ENCODE results near the gene BAD.

BAD gene

DNA sequence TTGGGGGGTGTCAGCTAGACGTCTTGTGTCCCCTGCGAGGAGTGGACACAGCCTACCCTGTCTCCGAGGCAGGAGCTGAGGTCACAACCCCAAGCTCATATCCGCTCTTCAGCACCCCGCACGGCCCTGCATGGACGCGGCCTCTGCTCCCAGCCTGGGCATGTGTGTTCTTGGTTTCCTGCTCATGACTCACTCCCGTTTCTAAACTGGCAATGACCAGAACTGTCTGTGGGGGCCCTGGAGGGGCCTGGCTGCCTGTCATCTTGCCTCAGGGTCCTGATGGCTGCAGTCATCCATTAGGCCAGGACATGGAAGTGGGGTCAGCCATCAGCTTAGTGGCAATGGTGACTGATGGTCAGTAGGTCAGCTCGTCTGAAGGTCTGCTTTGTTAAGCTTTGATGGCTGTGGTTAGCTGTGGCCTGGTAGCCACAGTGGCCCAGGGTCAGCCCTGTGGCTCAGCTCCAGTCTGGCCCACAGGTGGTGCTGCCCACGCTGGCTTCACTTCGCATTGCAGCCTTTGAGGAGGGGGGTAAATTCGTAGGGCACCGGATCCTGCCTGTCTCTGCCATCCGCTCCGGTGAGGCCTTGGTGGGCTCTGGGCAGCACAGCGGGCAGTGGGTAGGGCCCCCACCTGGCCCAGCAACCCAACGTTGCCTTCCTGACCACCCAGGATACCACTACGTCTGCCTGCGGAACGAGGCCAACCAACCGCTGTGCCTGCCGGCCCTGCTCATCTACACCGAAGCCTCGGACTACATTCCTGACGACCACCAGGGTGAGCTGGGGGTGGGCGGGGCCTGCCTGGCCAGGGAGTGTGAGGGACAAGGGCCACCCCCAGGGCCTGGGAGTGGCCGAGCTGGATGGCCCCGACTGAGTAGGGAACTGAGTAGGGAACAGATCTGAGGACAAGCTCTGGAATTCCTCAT lies 21.2 kb downstream of the BAD start:
- peak; percentile 60 for DNase-seq (ENCODE audit: low read depth)
- H3K4me3 ChIP-seq (replicated peaks; ENCODE audit: low read depth, low read length), result no peak overlapping the region
- TF ChIP-seq CTCF (IDR thresholded peaks at IDR 0.05; ENCODE audit: low read length, missing control alignments), result no peak

DNA sequence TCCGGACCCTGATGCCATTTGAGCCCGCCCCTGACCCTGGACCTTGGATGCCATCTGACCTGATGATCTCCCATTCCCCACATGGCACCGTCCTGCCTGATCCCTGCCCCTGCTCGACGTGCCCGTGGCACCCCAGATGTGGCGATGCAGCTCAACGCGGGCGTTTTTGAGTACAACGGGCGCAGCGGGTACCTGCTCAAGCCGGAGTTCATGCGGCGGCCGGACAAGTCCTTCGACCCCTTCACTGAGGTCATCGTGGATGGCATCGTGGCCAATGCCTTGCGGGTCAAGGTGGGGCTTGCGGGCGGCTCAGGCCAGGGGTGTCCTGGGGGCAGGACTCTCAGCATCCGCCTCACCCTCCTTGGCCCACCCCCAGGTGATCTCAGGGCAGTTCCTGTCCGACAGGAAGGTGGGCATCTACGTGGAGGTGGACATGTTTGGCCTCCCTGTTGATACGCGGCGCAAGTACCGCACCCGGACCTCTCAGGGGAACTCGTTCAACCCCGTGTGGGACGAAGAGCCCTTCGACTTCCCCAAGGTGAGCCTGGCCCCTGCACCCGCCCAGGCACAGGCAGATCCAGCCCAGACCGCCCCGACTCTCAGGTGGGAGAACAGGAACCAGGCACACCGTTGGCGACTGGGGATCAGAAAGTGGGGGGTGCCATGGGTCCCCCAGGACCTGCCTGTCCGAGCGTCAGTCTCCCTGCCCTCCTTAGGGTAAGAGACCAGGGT lies 22.0 kb downstream of the BAD start:
- TF ChIP-seq CTCF (IDR thresholded peaks at IDR 0.05; ENCODE audit: low read length, missing control alignments), result no peak
- no peak overlapping the region for H3K4me3 ChIP-seq (replicated peaks; ENCODE audit: low read depth, low read length)
- no peak for DNase-seq (ENCODE audit: low read depth)

GRCh38 chr11:64261556-64262080 lies 22.8 kb downstream of the BAD start:
- no peak overlapping the region for H3K4me3 ChIP-seq (replicated peaks; ENCODE audit: low read depth, low read length)
- no peak for TF ChIP-seq CTCF (IDR thresholded peaks at IDR 0.05; ENCODE audit: low read length, missing control alignments)
- no peak for DNase-seq (ENCODE audit: low read depth)

DNA sequence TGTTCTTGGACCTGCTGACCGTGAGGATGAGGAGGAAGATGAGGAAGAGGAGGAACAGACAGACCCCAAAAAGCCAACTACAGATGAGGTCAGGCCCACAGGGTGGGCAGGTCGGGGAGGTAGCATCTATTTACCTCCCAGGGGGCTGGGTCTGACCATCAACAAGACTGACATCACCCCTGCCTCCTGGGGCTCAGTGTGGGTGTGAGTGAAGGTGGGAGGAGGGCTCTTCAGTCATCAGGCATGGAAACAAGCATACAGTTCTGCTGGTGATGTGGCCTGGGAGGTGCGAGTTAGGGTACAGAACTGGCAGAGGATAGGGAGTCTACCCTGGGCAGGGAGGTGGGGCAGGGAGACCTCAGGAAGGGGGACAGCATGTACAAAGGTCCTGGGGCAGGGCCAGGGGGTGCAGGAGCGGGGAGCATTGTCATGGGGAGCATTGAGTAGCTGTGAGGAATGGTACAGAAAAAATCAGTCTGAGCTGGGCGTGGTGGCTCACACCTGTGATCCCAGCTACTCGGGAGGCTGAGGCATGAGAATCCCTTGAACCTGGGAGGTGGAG lies 24.2 kb downstream of the BAD start:
- DNase-seq (ENCODE audit: low read depth), result no peak
- H3K4me3 ChIP-seq (replicated peaks; ENCODE audit: low read depth, low read length), result no peak overlapping the region
- no peak for TF ChIP-seq CTCF (IDR thresholded peaks at IDR 0.05; ENCODE audit: low read length, missing control alignments)

DNA sequence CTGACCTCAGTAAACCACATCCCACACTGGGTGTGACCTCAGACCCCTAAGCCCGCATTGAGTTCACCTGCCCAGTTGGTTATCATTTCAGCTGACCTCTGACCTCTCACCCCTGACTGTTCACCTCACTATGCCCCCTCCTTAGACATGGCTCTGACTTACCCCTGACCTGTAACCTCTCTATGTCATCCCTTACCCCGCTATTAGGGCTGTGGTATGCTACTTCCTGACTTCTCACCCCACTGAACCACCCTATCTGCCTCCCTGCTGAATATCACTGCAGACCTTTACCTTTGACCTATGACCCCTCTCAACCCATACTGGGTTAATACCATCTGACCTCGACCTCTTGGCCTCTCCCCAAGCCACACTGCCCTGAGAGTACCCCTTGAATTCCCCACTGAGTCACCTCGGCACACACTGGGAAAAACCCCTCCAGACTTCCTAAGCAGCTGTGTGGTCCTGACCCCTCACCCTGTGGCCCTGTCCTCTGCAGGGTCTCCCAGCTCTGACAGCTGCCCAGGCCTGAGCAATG lies 24.9 kb downstream of the BAD start:
- H3K4me3 ChIP-seq (replicated peaks; ENCODE audit: low read depth, low read length), result no peak overlapping the region
- no peak for DNase-seq (ENCODE audit: low read depth)
- TF ChIP-seq CTCF (IDR thresholded peaks at IDR 0.05; ENCODE audit: low read length, missing control alignments), result no peak

DNA sequence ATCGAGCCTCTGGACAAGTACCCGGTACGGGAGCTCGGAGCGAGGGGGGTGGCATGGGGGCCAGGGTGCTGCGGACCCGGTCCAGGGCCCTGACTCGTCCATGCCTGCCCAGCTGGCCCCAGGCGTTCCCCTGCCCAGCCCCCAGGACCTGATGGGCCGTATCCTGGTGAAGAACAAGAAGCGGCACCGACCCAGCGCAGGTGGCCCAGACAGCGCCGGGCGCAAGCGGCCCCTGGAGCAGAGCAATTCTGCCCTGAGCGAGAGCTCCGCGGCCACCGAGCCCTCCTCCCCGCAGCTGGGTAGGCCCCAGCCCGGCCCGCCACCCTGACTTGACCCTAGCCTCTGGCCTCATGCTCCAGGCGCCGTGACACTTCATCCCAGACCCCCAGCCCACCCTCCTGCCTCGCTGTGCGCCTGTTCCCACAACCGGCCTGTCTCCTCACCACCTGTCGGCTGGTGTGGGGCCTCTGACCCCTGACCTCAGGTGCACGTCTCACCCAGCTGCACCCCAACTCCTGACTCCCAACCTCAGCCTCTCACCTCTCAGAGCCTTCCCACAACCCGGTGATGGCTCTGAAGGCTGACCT lies 25.4 kb downstream of the BAD start:
- TF ChIP-seq CTCF (IDR thresholded peaks at IDR 0.05; ENCODE audit: low read length, missing control alignments), result no peak

More for the DNA sequence above, 25.4 kb downstream of the BAD start:
- H3K4me3 ChIP-seq (replicated peaks; ENCODE audit: low read depth, low read length), result no peak overlapping the region
- DNase-seq (ENCODE audit: low read depth), result no peak

All from fibroblast of pulmonary artery (primary cell).